ENCODE measurements around the gene NDUFS2.

DNA sequence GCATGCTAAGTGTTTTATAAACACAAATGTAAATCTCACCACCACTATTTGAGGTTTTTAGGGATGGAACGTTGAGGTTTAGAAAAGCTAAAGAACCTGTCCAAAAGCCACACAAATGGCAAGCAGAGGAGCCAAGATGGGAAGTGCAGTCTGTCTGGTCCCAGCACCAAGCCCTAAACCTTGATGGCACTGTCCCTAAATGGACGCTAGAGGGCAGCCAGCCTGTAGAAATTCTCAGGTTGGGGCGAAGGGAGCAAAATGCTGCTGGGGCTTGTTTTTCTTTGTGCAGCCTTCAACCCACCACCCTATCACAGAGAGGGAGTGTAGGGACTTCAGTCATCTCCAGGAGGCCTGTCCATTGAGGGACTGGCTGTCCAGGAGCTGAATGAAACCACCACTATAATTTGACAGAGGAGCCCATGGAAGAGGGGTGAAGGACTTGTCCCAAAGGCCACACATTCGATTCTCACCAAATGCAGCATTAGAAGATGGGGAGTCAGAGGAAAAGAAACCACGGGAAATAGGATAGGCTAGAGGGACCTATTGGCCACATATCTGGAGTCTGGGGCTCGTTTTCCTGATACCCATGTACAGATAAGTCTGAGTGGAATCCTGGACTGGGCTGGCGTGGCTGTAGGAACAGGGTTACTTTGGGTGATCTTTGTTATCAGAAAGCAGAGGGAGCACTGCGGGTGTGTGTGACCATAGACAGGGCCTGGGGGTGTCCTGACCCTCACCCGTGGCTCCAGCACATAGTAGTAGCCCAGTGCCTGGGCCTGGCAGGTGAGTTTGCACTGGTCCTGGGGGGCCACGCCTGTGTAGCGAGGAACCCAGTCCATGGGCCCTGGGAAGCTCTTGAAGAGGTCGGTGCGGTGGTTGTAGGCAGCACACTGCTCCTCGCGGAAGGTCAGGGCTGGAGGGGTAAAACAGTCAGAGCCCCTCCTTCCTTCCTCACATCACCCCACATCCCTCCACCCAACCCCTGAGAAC, 9.4 kb upstream of the NDUFS2 start:
- no peak for TF ChIP-seq POLR2AphosphoS5 (IDR thresholded peaks at IDR 0.05)
- TF ChIP-seq, protein P1, sequence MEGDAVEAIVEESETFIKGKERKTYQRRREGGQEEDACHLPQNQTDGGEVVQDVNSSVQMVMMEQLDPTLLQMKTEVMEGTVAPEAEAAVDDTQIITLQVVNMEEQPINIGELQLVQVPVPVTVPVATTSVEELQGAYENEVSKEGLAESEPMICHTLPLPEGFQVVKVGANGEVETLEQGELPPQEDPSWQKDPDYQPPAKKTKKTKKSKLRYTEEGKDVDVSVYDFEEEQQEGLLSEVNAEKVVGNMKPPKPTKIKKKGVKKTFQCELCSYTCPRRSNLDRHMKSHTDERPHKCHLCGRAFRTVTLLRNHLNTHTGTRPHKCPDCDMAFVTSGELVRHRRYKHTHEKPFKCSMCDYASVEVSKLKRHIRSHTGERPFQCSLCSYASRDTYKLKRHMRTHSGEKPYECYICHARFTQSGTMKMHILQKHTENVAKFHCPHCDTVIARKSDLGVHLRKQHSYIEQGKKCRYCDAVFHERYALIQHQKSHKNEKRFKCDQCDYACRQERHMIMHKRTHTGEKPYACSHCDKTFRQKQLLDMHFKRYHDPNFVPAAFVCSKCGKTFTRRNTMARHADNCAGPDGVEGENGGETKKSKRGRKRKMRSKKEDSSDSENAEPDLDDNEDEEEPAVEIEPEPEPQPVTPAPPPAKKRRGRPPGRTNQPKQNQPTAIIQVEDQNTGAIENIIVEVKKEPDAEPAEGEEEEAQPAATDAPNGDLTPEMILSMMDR (IDR thresholded peaks at IDR 0.05) = peak; percentile 77 to 89 (median 83)
